Prostate gland (tissue), 2 donors: ENCODE data around the gene CACFD1.

ENCODE experiments used
- CTCF ChIP-seq, 4 experiments: fragments of 200-600 bp in 2 of 4; fragments of 450-650 bp in 2 of 4; sonication (generic) in 2 of 4; IDR thresholded peaks; 1 replicate in 3 of 4; 2 replicates in 1 of 4; pipeline ENCODE4 v1.5.1; 2016 to 2019; ENCODE audit warnings: antibody characterized with exemption in 4 of 4, mild to moderate bottlenecking in 2 of 4, moderate library complexity in 2 of 4
- POLR2A ChIP-seq: fragments of 450-650 bp; IDR thresholded peaks from one replicate; pipeline ENCODE4 v1.6.1; 2016; ENCODE audit warnings: antibody characterized with exemption, mild to moderate bottlenecking

GRCh38 chr9:133496861-133497842 is 37.4 kb downstream of the CACFD1 start:
- TF ChIP-seq CTCF (IDR thresholded peaks at IDR 0.05): no peak
- no peak for TF ChIP-seq POLR2A
